Stimulated activated CD4-positive, alpha-beta T cell treated with anti-CD3 and anti-CD28 coated beads, Interleukin-12 subunit alpha, Interleukin-12 subunit beta, amount 100 ng/mL, for 24 hours (primary cell): ENCODE results near the gene SLC25A13.

Experiments
- DNase-seq, 2 experiments: peaks; one replicate each; pipeline ENCODE4 v3.0.0-alpha.2; 2020; ENCODE audit warnings: low read depth in 2 of 2

The SLC25A13 gene

GRCh38 chr7:96243241-96243640 lies 78.7 kb downstream of the SLC25A13 start:
- no peak for DNase-seq

- no peak for DNase-seq
These were observed 80.0 kb downstream of the SLC25A13 start for GRCh38 chr7:96241855-96242254.

- no peak for DNase-seq
These were observed 82.7 kb downstream of the SLC25A13 start for GRCh38 chr7:96238976-96239766.

GRCh38 chr7:96238474-96238873 lies 83.4 kb downstream of the SLC25A13 start:
- DNase-seq, result no peak

GRCh38 chr7:96237040-96237439 lies 84.9 kb downstream of the SLC25A13 start:
- no peak for DNase-seq

GRCh38 chr7:96236198-96237039 lies 85.5 kb downstream of the SLC25A13 start:
- DNase-seq, result no peak

- DNase-seq, result no peak
These were observed 86.6 kb downstream of the SLC25A13 start for GRCh38 chr7:96235281-96235680.

GRCh38 chr7:96233528-96234154 lies 88.3 kb downstream of the SLC25A13 start:
- no peak for DNase-seq

GRCh38 chr7:96233084-96233483 lies 88.8 kb downstream of the SLC25A13 start:
- no peak for DNase-seq

- no peak for DNase-seq
These were observed 93.1 kb downstream of the SLC25A13 start for GRCh38 chr7:96228760-96229159.

GRCh38 chr7:96225251-96225650 lies 96.6 kb downstream of the SLC25A13 start:
- DNase-seq, result no peak

- DNase-seq, result no peak
These were observed 97.2 kb downstream of the SLC25A13 start for GRCh38 chr7:96224685-96225084.

- no peak for DNase-seq
These were observed 97.8 kb downstream of the SLC25A13 start for GRCh38 chr7:96224073-96224472.

GRCh38 chr7:96221888-96222287 lies 100.0 kb downstream of the SLC25A13 start:
- no peak for DNase-seq

GRCh38 chr7:96219378-96220130 lies 102.3 kb downstream of the SLC25A13 start:
- DNase-seq, result no peak

- no peak for DNase-seq
These were observed 103.1 kb downstream of the SLC25A13 start for GRCh38 chr7:96218664-96219243.

GRCh38 chr7:96217147-96217546 lies 104.8 kb downstream of the SLC25A13 start:
- DNase-seq, result no peak

- no peak for DNase-seq
These were observed 105.5 kb downstream of the SLC25A13 start for GRCh38 chr7:96216373-96216772.

GRCh38 chr7:96212474-96212873 lies 109.4 kb downstream of the SLC25A13 start:
- DNase-seq, result no peak

- DNase-seq, result no peak
These were observed 109.9 kb downstream of the SLC25A13 start for GRCh38 chr7:96211954-96212353.

- DNase-seq, result no peak
These were observed 116.2 kb downstream of the SLC25A13 start for GRCh38 chr7:96205665-96206064.
